HG03066 (cell line): ENCODE results near the gene GABBR2.

ENCODE experiments used
- ATAC-seq: cut with Tn5 transposase; IDR thresholded peaks from one replicate; pipeline ENCODE4 v1.9.1; 2021; ENCODE audit warnings: low read depth; ENCODE audit not compliant: unreplicated experiment

GABBR2 gene

DNA sequence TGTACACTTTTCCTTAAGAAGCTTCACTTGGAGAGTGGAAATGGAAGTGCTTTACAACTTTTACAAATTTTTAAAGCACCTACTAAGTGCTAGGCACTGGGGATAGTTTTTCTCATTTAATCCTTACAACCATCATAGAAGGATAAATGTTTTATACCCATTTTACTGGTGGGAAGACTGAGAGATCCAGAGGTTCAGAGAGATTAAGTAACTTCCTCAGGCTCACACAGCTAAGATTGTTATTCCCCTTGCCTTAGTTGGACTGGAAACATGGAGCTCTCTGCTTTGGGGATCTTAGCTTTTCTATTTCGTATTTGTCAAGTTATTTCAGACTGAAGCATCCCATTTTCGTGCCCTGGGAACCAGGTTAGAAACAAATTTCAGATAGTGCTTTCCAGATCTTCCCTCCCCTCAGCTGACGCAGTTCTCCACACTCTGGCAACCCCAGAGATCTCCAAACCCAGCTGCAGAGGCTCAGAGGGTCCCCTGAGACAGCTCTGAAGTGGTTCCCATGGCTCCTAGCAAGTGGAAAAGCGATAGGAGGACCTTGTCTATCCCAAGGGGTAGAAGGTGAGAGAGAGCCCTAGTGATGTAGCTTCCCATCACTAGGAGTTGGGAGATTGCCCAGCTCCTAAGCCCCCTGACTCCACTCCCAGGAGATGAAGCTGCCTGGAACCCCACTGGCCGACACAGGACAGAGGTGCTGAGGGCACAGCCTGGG lies 16.2 kb upstream of the GABBR2 start:
- ATAC-seq, result no peak

DNA sequence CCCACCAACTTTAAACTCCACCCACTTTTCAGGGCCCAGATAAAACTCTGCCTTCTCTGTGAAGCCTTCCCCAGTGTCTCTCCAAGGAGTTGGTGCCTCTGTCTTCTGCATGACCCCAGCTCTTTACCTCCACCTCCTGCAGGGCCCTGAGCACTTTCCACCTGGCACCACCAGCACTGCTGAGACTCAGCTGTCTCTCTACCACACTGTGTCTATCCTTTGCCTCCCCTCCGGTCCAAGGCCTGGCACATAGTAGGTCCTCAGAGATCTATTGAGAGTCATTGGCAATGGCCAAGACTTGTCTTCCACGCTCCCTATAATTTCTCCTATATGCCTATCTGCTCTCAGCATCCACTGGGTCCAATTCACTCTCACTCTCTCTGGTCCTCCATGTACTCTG lies 12.9 kb upstream of the GABBR2 start:
- no peak for ATAC-seq

DNA sequence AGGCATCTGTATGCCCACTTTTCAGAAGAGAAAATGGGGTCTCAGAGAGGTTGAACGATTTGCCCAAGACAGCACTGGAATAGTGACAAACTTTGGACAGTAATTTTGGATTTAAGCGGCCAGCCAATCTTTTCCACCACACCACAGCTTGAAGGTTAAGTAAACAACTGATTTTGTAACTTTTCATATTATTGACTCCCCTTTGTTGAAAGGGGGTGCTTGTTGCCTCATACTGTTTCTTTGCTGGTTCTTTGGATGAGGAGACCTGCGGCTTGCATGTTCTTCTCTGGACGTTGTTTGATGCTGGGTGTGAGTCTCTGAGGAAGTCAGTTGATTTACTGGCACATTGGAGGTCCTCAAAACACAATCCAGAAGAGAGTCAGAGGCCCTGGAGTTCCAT lies 11.7 kb upstream of the GABBR2 start:
- no peak for ATAC-seq

DNA sequence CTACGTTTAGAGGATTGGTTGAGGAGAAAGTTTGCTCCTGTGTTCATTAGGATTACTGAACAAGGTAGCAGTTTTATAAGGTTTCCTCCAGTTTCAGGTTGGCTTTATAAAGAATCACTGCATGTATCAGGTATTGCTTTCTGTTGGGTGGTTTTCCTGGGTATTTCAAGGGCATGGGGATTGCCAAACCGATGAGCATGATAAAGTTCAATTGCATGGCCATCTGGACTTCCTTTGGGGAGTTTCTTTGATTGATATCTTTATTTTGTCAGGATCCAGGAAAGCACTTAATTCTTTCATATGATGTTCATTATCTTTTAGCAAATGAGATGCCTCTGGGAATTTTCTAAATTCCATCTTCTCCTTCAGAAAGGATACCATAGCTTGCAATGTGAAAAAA lies 10.3 kb upstream of the GABBR2 start:
- ATAC-seq, result no peak

DNA sequence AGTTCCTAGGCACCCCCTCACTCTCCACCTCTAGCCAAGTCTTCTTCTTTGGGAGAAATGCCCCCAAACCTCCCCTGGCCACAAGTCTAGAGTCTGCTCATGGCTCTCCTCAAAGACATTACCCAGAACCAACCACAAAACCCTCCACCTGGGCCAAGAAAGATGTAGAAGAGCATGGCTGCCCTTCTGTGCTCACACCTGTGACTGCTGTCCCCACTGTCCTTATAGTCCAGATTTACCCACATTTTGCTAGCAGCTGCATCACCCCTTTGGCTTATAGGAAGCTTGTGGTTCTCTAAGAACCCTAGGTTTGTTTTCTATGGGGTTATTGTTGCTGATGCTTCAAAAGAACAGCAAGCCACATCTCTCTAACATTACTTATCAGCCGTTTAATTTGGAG lies 6.1 kb upstream of the GABBR2 start:
- no peak for ATAC-seq

DNA sequence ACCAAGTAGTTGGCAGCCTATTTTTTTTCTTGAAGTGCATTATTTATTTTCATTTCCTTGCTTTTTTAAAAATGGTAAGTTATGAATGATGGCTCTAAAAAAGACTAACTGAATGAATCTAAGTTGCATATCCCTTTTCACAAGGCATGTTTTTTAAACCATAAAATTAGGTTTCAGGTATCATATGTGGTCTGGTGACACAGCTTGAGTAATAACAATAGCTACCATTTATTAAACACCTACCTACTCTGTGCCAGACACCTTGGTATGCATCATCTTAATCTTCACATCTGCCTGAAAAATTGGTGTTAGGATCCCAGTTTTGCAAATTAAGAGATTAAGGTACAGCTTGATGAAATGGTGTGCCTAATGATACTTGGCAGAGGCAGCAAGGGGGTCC lies 4.3 kb upstream of the GABBR2 start:
- ATAC-seq, result no peak

DNA sequence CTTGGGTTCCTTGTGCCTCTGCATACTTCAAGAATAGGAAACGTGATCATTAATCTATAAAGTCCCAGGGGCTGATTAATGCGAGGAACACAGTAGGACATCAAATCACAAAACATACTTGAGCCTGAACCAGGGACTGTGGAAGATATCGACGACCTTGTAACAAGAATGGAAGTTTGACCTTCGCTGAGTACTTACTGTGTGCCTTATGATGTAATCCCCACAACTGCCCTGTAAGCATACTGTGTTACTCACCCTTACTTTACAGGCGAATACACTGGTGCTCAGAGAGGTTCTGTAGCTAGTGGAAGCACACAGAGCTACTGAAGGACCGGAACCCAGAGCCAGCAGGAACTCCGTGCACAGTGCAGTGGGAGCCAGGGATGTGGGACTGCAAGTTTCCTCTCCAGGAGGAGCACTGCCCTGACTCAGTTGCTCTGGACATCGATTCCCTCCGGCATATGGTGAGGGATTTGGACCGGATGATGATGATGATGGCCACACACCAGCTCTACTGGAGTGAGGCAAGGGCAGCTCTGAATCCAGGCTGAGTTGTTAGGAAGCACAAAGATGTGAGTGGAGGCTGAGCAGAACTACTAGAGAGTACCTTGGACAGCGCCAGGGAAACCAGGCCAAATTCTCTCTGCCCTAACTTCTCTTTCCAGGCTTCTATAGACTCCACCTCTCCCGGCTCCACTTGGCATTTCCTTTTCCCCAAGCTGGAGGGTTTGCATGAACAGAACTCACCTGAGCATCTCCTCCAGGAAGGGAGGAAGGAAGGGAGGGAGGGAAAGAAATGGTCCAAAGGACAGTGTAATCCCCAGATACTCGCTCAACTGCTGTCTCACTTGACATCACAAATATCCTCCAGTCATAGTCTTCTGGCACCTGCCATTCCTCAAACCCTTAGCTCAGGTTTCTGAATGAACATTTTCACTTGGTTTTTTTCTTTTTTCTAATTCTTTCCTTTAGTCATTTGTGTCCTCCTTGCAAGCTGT lies 1.5 kb upstream of the GABBR2 start:
- ATAC-seq, result no peak

DNA sequence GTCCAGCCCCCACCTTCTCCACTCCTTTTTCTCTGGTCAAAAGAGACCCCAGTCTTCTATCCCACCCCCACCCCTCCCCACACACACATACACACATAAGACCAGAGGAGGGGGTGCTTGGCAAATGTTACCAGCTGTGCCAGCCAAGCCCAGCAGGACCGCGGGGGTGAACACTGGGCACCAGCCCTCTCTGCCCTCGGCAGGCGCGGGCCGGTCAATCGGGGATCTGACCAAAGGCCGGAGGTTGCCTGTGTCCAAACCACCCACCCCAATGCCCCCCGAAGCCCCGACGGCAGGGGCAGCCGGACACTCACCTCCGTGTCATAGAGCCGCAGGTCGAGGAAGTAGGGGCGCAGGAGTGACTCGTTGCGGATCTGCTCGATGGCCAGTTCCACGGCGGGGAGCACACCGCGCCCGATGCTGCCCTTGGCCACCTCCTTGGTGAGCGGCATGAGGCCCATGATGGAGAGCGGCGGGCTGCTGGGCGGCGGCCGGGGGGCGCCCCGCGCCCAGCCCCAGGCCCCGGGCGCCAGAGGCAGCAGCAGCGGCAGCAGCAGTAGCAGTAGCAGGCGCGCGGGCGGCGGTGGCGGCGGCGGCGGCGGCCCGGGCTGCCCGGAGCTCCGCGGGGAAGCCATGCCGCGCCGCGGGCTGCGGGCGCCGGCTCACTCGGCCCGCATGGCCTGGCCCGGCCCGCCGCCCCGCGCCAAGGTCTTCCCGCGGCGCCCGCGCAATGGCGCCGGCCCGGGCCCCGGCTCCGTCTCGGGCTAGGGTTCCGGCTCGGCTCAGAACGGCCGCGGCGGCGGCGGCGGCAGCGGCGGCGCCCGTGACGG lies 417 bp downstream of the GABBR2 start:
- ATAC-seq, result no peak

DNA sequence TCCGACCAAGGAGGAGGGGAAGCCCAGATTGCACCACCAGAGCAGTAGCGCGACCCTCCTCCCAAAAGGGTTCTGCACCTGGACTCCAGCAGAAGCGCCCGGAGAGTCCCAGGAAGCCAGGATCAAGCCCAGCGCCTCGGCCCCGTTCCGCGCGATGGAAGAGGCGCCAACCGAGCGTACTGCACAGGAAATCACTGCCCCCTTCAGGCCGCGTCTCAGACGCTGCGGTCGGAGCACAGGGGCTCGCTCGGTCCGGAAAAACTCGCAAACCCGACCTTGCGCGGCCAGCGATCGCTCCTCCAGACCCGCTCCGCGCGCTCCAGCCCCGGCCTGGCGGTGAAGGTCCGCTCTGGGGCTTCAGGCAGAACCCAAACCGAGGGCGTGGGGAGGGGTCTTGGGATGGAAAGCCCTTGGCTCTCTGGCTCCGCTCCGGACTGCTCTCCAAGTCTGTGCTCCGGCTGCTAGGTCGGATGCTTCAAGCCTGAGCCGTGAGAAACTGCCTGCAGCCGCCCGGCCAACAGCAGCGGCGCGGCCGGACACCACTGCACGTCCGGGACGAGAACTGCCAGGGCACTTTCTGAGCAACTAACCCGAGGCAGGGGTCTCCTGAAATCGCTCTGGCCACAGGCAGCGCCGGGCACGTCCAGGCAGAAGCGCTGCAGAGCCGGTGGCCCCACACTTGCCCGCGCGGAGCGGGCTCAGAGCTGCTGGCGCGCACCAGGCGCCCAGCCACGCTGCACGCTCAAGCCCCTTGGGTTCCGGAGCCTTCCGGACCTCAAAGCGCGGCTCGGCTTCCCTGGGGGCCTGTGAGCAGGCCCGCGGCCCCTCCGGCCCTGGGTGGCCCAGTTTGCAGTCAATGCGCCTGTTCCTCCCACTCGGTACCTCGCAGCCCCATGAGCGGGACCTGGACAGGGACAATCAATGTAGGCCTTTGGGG lies 1.3 kb downstream of the GABBR2 start:
- no peak for ATAC-seq

DNA sequence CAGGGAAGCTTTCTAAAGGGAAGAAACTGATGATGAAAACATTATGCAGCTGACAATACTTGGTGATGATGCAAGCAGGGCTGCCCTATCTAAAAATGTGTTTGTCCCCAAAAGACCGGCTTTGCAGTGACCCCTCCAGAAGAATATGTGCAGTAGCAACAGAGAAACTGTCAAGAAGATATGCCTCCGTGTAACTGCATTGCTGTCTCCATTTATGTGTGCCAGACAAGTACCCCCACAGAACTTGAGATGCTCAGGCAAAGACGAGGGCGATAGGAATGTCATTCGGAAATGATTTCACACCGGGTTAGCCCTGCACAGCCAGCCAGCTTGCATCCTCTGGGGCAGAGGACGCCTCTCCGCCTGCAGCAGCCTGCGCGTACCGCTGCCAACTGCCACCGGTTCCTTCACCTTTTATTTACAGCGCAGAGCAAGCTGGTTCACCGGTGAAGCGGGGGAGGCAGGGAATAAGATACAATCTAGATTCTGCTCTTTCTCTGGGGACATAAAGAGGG lies 2.0 kb downstream of the GABBR2 start:
- ATAC-seq, result no peak

DNA sequence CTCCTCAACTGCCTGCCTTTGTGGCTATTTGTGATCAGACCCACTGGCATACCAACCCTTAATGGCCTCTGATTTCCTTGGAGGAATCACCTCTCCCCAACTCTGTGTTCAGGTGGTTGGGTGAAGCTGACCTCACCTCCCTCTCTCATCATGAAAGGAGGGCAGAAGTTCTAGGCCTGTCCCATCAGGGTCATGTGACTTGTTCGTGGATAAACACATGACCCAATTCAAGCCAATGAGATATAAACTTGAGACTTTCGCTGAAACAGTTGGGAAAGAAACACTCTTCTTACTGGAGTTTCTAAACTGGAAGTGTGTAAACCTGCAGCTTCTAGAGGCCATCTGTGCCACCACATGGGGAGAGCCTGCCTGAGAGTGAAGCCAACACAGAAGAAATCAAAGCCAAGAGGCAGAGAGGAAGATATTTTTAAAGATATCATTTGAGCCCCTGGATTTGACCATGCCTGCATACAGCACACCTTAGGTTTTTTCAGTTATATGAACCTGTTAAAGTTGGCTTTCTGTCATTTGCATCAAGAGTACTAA lies 5.8 kb downstream of the GABBR2 start:
- ATAC-seq, result no peak

DNA sequence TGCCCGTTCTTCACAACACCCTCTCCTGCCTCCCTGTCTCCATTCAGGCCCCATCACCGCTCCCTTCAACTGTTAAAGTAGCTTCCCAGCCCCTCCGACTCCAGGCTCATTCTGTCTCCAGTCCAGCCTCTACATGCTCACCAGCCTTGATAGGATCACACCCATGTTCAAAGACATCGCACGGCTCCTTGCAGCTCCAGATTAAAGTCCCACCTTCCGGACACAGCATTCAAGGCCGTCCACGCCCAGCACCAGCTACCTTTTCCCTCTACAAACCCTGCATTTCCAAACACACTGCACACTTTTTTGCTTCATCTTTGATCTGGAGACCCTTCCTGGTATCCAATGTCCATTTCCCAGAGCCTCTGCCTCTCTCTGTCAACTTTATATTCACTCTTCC lies 6.4 kb downstream of the GABBR2 start:
- no peak for ATAC-seq

DNA sequence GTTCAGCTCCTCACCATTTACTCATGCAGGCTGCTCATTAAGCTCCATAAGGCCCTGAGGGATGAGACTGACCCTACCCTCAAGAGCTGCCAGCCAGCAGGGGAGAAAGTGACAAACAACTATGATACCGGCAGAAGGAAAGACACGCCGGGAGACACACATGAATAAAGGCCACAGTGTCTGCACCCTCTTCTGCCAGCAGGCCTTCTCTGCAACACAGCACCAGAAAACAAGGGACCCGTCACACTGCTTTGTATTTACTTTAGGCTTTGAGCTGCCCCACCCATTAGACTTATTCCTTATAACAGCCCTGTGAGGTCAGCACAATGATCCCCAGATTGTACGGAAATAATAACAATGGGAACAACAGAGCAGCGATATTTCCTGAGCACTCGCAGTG lies 7.2 kb downstream of the GABBR2 start:
- ATAC-seq, result no peak

DNA sequence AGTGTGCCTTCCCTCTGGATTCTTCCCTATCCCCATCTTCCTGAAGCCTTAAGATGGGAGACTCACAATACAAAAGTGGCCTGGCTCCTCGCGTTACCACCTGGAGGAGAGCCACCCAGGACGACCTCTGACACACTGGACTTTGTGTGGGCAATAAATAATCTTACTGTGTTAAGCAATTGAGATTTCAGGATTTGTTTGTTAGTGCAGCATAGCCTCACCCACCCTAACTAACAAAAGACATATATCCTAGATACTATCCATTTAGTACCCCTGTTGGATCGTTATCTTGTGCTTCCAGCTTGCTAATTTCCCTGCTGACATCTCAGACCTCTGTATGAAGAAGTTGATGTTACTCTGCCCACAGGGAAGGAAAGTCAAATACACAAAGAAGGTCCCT lies 7.9 kb downstream of the GABBR2 start:
- ATAC-seq, result no peak

DNA sequence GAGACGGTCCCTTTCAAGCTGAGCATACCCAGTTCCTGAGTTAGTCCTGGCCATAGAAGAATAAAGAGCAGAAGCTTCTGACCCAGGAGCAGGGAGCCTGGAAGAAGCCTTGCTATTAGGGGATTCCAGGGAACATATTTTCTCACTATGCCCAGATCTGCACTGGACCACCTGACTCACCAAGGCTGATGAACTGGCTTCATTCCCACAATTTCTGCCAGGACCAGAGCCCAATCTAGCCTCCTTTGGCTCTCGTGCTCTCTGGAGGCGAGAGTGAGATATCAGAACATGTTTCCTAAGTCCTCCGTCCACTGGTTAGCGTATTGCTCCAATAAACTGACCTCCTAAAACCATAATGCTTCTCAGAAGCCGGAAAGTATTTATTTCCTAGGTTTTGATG lies 9.9 kb downstream of the GABBR2 start:
- ATAC-seq, result no peak

DNA sequence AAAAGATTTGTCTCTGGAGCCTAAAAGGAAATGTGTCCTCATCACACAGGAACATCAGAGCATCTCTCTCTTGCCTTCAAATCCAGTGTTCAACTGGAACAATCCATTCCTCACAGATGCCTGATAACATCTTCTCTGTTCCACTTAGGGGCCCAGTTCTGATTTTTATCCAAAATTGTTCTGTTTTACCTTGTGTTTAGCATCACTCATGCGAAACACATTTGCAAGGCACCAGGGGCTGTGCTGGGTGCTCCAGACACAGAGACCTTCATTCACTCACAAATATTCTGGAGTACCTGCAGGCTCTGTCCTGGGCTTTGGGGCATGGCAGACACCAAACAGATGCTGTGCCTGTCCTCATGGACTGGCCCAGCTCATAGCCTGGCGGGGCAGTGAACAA lies 13.8 kb downstream of the GABBR2 start:
- no peak for ATAC-seq

DNA sequence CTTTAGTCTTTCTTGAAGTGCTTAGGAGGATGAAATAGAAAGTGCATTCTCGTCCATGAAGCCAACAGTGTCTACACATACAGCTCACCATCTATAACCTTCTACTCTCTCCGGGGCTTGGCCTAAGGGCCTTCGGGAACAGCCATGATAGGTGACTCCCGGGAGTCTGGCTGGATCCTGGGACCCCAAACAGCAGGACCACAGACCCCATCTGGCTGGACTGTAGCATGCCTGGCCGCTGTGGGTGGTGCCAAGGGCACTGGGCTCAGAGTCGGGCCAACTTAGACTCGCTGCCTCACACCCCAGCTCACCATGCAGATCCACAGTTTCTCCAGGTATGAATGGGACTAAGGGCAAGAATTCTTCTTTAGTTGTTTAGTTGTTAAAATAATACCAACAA lies 16.3 kb downstream of the GABBR2 start:
- ATAC-seq, result no peak

DNA sequence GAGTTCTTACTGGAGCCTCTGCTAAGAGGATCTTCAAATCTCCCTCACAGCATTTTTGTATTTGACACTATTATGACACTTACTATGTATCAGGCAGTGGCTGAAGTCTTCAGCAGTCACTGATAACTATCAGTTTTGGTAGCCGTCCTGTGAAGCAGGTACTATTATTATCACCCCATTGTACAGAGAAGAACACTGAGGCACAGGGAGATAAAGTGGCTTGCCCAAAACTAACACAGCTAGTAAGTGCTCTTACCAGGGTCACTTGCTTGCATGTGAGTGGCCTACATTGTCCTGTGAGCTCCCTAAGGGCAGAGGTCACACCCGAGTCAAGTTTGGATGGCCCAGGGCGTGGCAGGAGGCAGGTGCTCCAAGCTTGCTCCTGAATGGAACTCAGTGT lies 16.8 kb downstream of the GABBR2 start:
- no peak for ATAC-seq

DNA sequence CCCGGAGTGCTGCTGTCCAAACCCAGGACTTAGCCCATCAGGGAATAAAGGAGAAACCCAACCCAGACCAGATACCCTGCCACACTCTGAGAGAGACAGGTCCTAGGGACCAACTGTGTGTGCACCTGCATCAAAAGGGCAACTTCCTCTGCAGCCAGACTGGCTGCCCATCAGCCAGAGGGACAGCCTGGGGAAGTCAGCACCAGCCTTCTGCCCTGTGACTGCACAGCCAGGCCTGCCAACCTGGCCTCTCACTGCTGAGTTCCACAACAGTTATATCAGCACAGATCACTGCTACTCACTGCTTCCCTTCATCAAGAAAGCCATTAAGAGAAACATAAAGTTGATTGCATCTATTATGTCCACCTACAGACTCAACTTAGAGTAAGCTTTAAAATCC lies 18.0 kb downstream of the GABBR2 start:
- ATAC-seq, result no peak
